GM12878 (cell line): Measurements from ENCODE around the gene REPS1. TPM values are rescaled to one million over a fixed set of nuclear protein-coding genes. Genes with fewer than 3 reads are reported as not detected.

Experiments
- ATAC-seq: fragments of 200-7000 bp; cut with Tn5 transposase; 3 replicates; pipeline ENCODE4 v1.9.1; 2020; ENCODE audit warnings: mild to moderate bottlenecking, moderate library complexity
- BruUV-seq: library from RNA; stranded (reverse); fragments of 400-500 nt; replicated peaks from 2 replicates; lab custom pipeline; 2021; lab: Mats Ljungman, UMichigan
- CTCF ChIA-PET: fragments of 300-600 bp; sonication (Branson Sonifier 250); formaldehyde crosslinking; extraction: SDS; loops from one replicate; lab custom pipeline; 2021; ENCODE audit warnings: inconsistent platforms; lab: Yijun Ruan, JAX
- POLR2A ChIA-PET: fragments of 350-600 bp; formaldehyde crosslinking; extraction: SDS; loops from one replicate; lab custom pipeline; 2021; ENCODE audit warnings: inconsistent platforms; lab: Charles Lee
- RAD21 ChIA-PET: fragments of 300-600 bp; sonication (Branson Sonifier 250); formaldehyde crosslinking; loops from one replicate; lab custom pipeline; 2023; ENCODE audit warnings: antibody characterized with exemption; ENCODE audit not compliant: unreplicated experiment; lab: Charles Lee
- SMC1A ChIA-PET: fragments of 300-600 bp; sonication (Branson Sonifier 250); formaldehyde crosslinking; loops from one replicate; lab custom pipeline; 2023; ENCODE audit not compliant: unreplicated experiment, uncharacterized antibody; lab: Charles Lee
- DNase-seq: peaks from one replicate; pipeline ENCODE4 v3.0.0-alpha.2; 2011; ENCODE audit warnings: low read depth, low spot score
- FAIRE-seq: peaks from 3 replicates; lab custom pipeline; 2011; peaks lifted over from hg19 to GRCh38; lab: Jason Lieb, UNC
- H2AFZ ChIP-seq: 2 replicates; pipeline ENCODE4 v1.6.0; 2011; ENCODE audit warnings: low read depth, low read length, control low read depth; ENCODE audit not compliant: control insufficient read depth
- H3K27ac ChIP-seq: 2 replicates; pipeline ENCODE4 v1.5.1; 2011; ENCODE audit warnings: control low read depth; ENCODE audit not compliant: control insufficient read depth, insufficient read depth
- H3K27me3 ChIP-seq, 2 experiments: replicated peaks in 1 of 2; 2 replicates each; pipeline versions ENCODE4 v1.6.0 to v1.6.1; 2011; ENCODE audit warnings: low read length in 1 of 2; ENCODE audit not compliant: control insufficient read depth in 2 of 2, insufficient read depth in 2 of 2
- H3K36me3 ChIP-seq, 2 experiments: 2 replicates each; pipeline ENCODE4 v1.5.1; 2011; ENCODE audit warnings: low read length in 1 of 2; ENCODE audit not compliant: control insufficient read depth in 2 of 2, insufficient read depth in 2 of 2
- H3K4me1 ChIP-seq: 2 replicates; pipeline ENCODE4 v1.6.1; 2011; ENCODE audit warnings: mild to moderate bottlenecking, low read length, moderate library complexity, mixed read lengths; ENCODE audit not compliant: control insufficient read depth, insufficient read depth
- H3K4me2 ChIP-seq: 2 replicates; pipeline ENCODE4 v1.6.0; 2011; ENCODE audit warnings: control low read depth; ENCODE audit not compliant: control insufficient read depth, insufficient read depth
- H3K4me3 ChIP-seq: fragments of 200-600 bp; sonication (generic); 2 replicates; pipeline ENCODE4 v1.5.1; 2016
- H3K79me2 ChIP-seq: 2 replicates; pipeline ENCODE4 v1.6.0; 2011; ENCODE audit warnings: low read length; ENCODE audit not compliant: control insufficient read depth, insufficient read depth
- H3K9ac ChIP-seq: 2 replicates; pipeline ENCODE4 v1.8.0; 2011; ENCODE audit warnings: low read length, control low read depth, mixed read lengths; ENCODE audit not compliant: control insufficient read depth, insufficient read depth
- H3K9me3 ChIP-seq: replicated peaks from 3 replicates; pipeline ENCODE4 v1.5.1; 2011; ENCODE audit warnings: mild to moderate bottlenecking, low read length; ENCODE audit not compliant: control insufficient read depth, insufficient read depth
- H4K20me1 ChIP-seq: 2 replicates; pipeline ENCODE4 v1.6.0; 2011; ENCODE audit not compliant: control insufficient read depth, insufficient read depth
- BCL11A ChIP-seq: IDR thresholded peaks from 2 replicates; pipeline ENCODE4 v1.6.1; 2011; ENCODE audit warnings: low read depth, low read length
- CREM ChIP-seq: IDR thresholded peaks from 2 replicates; pipeline ENCODE4 v1.6.1; 2014; ENCODE audit warnings: antibody characterized with exemption, low read depth
- GATAD2B ChIP-seq: fragments of 450-650 bp; conservative IDR thresholded peaks from 2 replicates; pipeline ENCODE4 v1.6.1; 2017; ENCODE audit warnings: low read depth, mild to moderate bottlenecking, moderate library complexity
- NR2C2 ChIP-seq: IDR thresholded peaks from 2 replicates; pipeline ENCODE4 v1.6.1; 2011; ENCODE audit warnings: borderline replicate concordance, low read depth; ENCODE audit not compliant: control insufficient read depth, insufficient read length
- POLR2AphosphoS2 ChIP-seq: IDR thresholded peaks from 2 replicates; pipeline ENCODE4 v1.6.1; 2011; ENCODE audit warnings: low read depth, mild to moderate bottlenecking, low read length, improper control_type of control experiment, moderate library complexity
- SRF ChIP-seq, 2 experiments: IDR thresholded peaks; 2 replicates each; pipeline ENCODE4 v1.6.1; 2011; ENCODE audit warnings: low read depth in 2 of 2, low read length in 2 of 2, mild to moderate bottlenecking in 1 of 2, moderate library complexity in 1 of 2
- whole genome bisulfite sequencing: methylation state at CpG from one replicate; pipeline ENCODE4 v1.1.6; 2016; ENCODE audit warnings: low lambda C conversion rate; ENCODE audit not compliant: insufficient replicate concordance, insufficient coverage; ENCODE audit errors: missing lambda C conversion rate; 5-methylcytosine and 5-hydroxymethylcytosine counted together
- in situ Hi-C: fragments of 300-500 bp; cut with MboI; formaldehyde crosslinking; loops from 9 replicates; pipeline ENCODE4 v1.14.3; 2018; ENCODE audit warnings: mixed read lengths
- intact Hi-C: fragments of 100-400 bp; cut with micrococcal nuclease; formaldehyde crosslinking; loops from one replicate; pipeline ENCODE4 v1.14.2; 2022; ENCODE audit not compliant: unreplicated experiment
- polyA plus RNA-seq, 11 experiments: library from polyadenylated mRNA; depleted of rRNA in 4 of 11; unstranded in 6 of 11; stranded (reverse) in 5 of 11; fragments of >200 nt; fragmentation: Nextera tagmentation in 4 of 11; fragmentation: Illumina TruSeq in 1 of 11; extraction: Ambion mirVana in 4 of 11; extraction: Trizol in 1 of 11; gene quantifications; 1 replicate in 1 of 11; 2 replicates in 10 of 11; pipeline versions ENCODE4 v1.2.1 to v1.2.3, GENCODE V29; 2011 to 2016; ENCODE audit warnings: inconsistent platforms in 2 of 11, missing spikeins in 2 of 11, low read depth in 1 of 11
- total RNA-seq, 4 experiments: library from RNA; depleted of rRNA in 3 of 4; stranded (reverse); fragments of >200 nt in 3 of 4; fragmentation: Illumina TruSeq in 1 of 4; extraction: Trizol in 1 of 4; gene quantifications; 2 replicates each; pipeline versions ENCODE4 v1.2.1 to v1.2.3, GENCODE V29; 2013 to 2021
- TF ChIP-seq, protein P1 (sequence below): fragments of 150-350 bp; IDR thresholded peaks from 2 replicates; pipeline ENCODE4 v1.6.1; 2016; ENCODE audit warnings: low read depth, low read length

Gene REPS1
- total and polyA plus RNA-seq, 10 of the 15 experiments (the other 5 are each of a cell fraction or from before 2014, with no cell fraction given) = 13.7 to 59.3 (median 31.7) TPM

DNA sequence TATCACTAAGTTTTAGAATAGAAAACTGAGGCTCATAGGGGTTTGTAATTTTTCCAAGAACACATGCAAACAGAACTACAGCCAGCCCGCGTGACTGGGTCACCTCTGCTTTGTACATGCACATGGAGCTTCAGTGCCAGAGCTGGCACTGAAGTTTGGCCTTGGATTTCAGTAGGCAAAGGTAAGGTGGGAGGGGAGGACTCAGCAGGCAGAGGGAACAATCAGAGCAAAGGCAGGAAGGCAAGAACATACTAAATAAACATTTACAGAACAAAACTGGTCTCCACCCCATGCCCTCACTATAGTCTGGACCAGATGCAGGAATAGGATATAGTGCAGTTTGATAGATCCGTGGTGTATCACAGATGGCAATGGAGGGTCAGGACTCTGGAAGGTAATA lies 26.9 kb upstream of the REPS1 start:
- no peak overlapping the region for H3K9ac ChIP-seq
- no peaks in the 10 kb centered on the region for H3K79me2 ChIP-seq
- 92% methylated on average over 3 of the region's 3 CpGs for WGBS
- DNase-seq (no peak), FAIRE-seq (no peak), ATAC-seq (no peak)
- CTCF ChIA-PET = no interaction called here
- H3K4me2 ChIP-seq = no peak overlapping the region
- no peaks in the 10 kb centered on the region for H3K4me1 ChIP-seq
- no TSS peak for BruUV-seq
- intact Hi-C loops (no loop called here), in situ Hi-C loops (no loop called here)
- no peaks in the 10 kb centered on the region for H3K27me3 ChIP-seq
- no peak overlapping the region for H3K27ac ChIP-seq
- H2AFZ ChIP-seq = no peak overlapping the region
- TF ChIP-seq POLR2AphosphoS2 = no peak
- TF ChIP-seq, protein P1, sequence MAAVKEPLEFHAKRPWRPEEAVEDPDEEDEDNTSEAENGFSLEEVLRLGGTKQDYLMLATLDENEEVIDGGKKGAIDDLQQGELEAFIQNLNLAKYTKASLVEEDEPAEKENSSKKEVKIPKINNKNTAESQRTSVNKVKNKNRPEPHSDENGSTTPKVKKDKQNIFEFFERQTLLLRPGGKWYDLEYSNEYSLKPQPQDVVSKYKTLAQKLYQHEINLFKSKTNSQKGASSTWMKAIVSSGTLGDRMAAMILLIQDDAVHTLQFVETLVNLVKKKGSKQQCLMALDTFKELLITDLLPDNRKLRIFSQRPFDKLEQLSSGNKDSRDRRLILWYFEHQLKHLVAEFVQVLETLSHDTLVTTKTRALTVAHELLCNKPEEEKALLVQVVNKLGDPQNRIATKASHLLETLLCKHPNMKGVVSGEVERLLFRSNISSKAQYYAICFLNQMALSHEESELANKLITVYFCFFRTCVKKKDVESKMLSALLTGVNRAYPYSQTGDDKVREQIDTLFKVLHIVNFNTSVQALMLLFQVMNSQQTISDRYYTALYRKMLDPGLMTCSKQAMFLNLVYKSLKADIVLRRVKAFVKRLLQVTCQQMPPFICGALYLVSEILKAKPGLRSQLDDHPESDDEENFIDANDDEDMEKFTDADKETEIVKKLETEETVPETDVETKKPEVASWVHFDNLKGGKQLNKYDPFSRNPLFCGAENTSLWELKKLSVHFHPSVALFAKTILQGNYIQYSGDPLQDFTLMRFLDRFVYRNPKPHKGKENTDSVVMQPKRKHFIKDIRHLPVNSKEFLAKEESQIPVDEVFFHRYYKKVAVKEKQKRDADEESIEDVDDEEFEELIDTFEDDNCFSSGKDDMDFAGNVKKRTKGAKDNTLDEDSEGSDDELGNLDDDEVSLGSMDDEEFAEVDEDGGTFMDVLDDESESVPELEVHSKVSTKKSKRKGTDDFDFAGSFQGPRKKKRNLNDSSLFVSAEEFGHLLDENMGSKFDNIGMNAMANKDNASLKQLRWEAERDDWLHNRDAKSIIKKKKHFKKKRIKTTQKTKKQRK = no peak
- TF ChIP-seq NR2C2 = no peak
- TF ChIP-seq BCL11A = no peak
- no peak for TF ChIP-seq CREM
- no peak for TF ChIP-seq GATAD2B
- TF ChIP-seq SRF (IDR thresholded peaks at IDR 0.05; ENCODE audit: low read depth in 2 of 2, low read length in 2 of 2) = no peak
- no peak overlapping the region for H3K4me3 ChIP-seq
- H3K9me3 ChIP-seq = no peaks in the 10 kb centered on the region
- SMC1A ChIA-PET = interaction anchor here (0.6 to 1.2 kb wide), 5 partner anchors 11 to 1839 kb away, joined by 3 to 5 read pairs (median 4); no protein-coding TSS in a partner anchor
- no peaks in the 10 kb centered on the region for H4K20me1 ChIP-seq
- H3K36me3 ChIP-seq = no peaks in the 10 kb centered on the region
- POLR2A ChIA-PET = interaction anchor here (0.5 to 1.3 kb wide), 2 partner anchors 13 to 80 kb away, joined by 3 to 8 read pairs; no protein-coding TSS in a partner anchor
- RAD21 ChIA-PET = no interaction called here
